Measurements from ENCODE around the gene MVD. TPM values are rescaled to one million over a fixed set of nuclear protein-coding genes. Genes with fewer than 3 reads are reported as not detected.
"Not testable (repeated sequence)": the region's sequence is repeated elsewhere in the genome, so short reads cannot be mapped to it uniquely, and the experiment has no call there.

Gene MVD
- total and polyA plus RNA-seq, 8 donors, result 7.1 to 302 (median 45.9) TPM

- Histone ChIP-seq H3K4me1 (peaks cover 32 to 52% (median 41%) of the 10 kb centered on the region in 4 donors), H3K4me3 (no peak overlapping the region), H3K36me3 (peaks cover 26 to 97% (median 73%) of the 10 kb centered on the region in 4 donors), H3K27me3 (no peaks in the 10 kb centered on the region), H3K9me3 (no peaks in the 10 kb centered on the region), H3K27ac (no peak overlapping the region)
- DNase-seq, result no peak
- intact Hi-C loops (cut with DNase I; ENCODE audit: low total_unique reads), result no loop called here
- TF ChIP-seq, protein P1, sequence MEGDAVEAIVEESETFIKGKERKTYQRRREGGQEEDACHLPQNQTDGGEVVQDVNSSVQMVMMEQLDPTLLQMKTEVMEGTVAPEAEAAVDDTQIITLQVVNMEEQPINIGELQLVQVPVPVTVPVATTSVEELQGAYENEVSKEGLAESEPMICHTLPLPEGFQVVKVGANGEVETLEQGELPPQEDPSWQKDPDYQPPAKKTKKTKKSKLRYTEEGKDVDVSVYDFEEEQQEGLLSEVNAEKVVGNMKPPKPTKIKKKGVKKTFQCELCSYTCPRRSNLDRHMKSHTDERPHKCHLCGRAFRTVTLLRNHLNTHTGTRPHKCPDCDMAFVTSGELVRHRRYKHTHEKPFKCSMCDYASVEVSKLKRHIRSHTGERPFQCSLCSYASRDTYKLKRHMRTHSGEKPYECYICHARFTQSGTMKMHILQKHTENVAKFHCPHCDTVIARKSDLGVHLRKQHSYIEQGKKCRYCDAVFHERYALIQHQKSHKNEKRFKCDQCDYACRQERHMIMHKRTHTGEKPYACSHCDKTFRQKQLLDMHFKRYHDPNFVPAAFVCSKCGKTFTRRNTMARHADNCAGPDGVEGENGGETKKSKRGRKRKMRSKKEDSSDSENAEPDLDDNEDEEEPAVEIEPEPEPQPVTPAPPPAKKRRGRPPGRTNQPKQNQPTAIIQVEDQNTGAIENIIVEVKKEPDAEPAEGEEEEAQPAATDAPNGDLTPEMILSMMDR (IDR thresholded peaks at IDR 0.05), result no peak
- TF ChIP-seq EP300 (IDR thresholded peaks at IDR 0.05) (no peak), POLR2A (IDR thresholded peaks at IDR 0.05) (no peak), POLR2AphosphoS5 (IDR thresholded peaks at IDR 0.05) (no peak)
- WGBS, 5 donors, result 70 to 81% (median 75%) methylated on average over 17 to 19 of the region's 19 CpGs
Observed at GRCh38 chr16:88613911-88614817, 48.7 kb downstream of the MVD start.

DNA sequence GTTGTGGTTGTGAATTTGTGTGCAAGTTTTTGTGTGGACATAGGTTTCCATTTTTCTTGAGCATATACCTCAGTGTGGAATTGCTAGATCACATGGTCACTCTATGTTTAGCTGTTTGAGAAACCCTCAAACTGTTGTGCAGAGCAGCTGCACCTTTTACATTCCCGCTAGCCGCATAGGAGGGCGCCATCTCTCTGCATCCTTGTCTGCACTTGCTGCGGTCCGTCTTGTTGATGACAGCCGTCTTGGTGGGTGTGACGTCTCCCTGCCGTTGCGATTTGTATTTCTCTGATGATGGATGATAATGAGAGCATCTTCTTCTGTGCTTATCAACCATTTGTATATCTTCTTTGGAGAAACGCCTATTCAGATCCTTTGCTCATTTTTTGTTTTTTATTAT is 49.6 kb downstream of the MVD start:
- no peak for TF ChIP-seq EP300 (IDR thresholded peaks at IDR 0.05)
- no peak for TF ChIP-seq POLR2A (IDR thresholded peaks at IDR 0.05)
- TF ChIP-seq, protein P1 (IDR thresholded peaks at IDR 0.05), result no peak
- TF ChIP-seq POLR2AphosphoS5 (IDR thresholded peaks at IDR 0.05), result no peak
- Histone ChIP-seq H3K9me3 (no peaks in the 10 kb centered on the region), H3K36me3 (peaks cover 28 to 97% (median 76%) of the 10 kb centered on the region in 4 donors), H3K4me1 (peaks cover 23 to 44% (median 34%) of the 10 kb centered on the region in 4 donors), H3K27ac (no peak overlapping the region), H3K27me3 (no peaks in the 10 kb centered on the region), H3K4me3 (no peak overlapping the region)
- WGBS, 5 donors, result 87 to 90% (median 88%) methylated on average over 10 of the region's 10 CpGs
- DNase-seq, result no peak
- intact Hi-C loops (cut with DNase I; ENCODE audit: low total_unique reads), result no loop called here

DNA sequence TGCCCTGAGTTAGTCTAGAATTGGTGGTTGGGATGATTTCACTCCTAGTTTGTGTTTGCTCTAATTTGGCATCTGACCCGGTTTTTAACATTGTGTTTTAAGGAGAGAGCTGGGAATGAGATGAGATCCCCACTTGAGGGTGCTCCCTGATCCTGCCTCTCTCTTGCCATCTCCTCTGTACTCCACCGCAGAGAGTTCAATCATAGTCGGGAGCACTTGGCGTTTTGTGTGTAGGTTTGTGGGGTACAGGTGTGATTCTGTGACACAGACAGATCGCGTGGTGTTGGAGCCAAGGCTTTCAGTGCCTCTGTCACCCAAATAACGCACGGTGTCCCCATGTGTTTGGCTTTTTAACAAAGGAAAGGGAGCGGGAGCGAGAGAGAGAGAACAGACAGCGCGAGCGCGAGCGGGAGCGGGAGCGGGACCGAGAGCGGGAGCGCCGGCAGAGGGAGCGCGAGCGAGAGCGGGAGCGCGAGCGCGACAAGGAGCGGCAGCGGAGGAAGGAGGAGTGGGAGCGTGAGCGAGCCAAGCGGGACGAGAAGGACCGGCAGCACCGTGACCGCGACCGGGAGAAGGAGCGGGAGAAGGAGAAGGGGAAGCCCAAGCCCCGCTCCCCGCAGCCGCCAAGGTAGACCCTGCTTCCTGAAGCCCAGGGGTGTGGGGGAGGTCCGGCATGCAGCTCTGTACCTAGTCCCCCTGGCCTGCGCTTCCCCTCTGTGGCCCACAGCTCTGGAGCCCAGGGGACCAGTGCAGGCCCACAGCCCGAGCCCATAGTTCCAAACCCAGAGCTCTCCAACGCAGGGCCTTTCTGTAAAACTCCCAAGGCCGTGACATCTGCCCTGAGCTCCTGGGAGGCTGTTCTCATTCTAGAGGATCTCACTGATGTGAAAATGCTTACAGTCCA is 51.7 kb downstream of the MVD start:
- DNase-seq, result peak in 1 of 2 donors; percentile 73
- H3K27ac ChIP-seq, result no peak overlapping the region
- no peaks in the 10 kb centered on the region for H3K27me3 ChIP-seq
- H3K36me3 ChIP-seq, result peaks cover 38 to 98% (median 90%) of the 10 kb centered on the region in 4 donors
- peaks cover 7 to 26% (median 14%) of the 10 kb centered on the region in 4 donors for H3K4me1 ChIP-seq
- TF ChIP-seq, protein P1 (IDR thresholded peaks at IDR 0.05), result no peak
- no peak for TF ChIP-seq POLR2A (IDR thresholded peaks at IDR 0.05)
- no peak for TF ChIP-seq POLR2AphosphoS5 (IDR thresholded peaks at IDR 0.05)
- TF ChIP-seq EP300 (IDR thresholded peaks at IDR 0.05), result no peak
- WGBS, 5 donors, result 82 to 90% (median 89%) methylated on average over 49 of the region's 49 CpGs
- H3K9me3 ChIP-seq, result no peaks in the 10 kb centered on the region
- intact Hi-C loops (cut with DNase I; ENCODE audit: low total_unique reads), result no loop called here
- H3K4me3 ChIP-seq, result no peak overlapping the region

- Histone ChIP-seq H3K4me1 (peaks cover 0 to 15% (median 3%) of the 10 kb centered on the region in 4 donors), H3K27me3 (no peaks in the 10 kb centered on the region), H3K4me3 (no peak overlapping the region), H3K36me3 (peaks cover 43 to 98% (median 96%) of the 10 kb centered on the region in 4 donors), H3K9me3 (no peaks in the 10 kb centered on the region), H3K27ac (no peak overlapping the region)
- intact Hi-C loops (cut with DNase I; ENCODE audit: low total_unique reads), result no loop called here
- WGBS, 5 donors, result 87 to 95% (median 94%) methylated on average over 5 to 6 of the region's 6 CpGs
- no peak for DNase-seq
- TF ChIP-seq, protein P1 (IDR thresholded peaks at IDR 0.05), result no peak
Observed at GRCh38 chr16:88610080-88610479, 52.8 kb downstream of the MVD start.

GRCh38 chr16:88609426-88609825 is 53.5 kb downstream of the MVD start:
- H3K4me1 ChIP-seq; H3K9me3 ChIP-seq; intact Hi-C loops (cut with DNase I; ENCODE audit: low total_unique reads); H3K4me3 ChIP-seq; H3K27me3 ChIP-seq; H3K27ac ChIP-seq; DNase-seq: not testable (repeated sequence)
- 86 to 95% (median 94%) methylated on average over 8 of the region's 8 CpGs for WGBS, 5 donors
- peaks cover 47 to 98% (median 98%) of the 10 kb centered on the region in 4 donors for H3K36me3 ChIP-seq

Measured in stomach (tissue), 9 donors.